Thyroid gland (tissue), 4 donors: ENCODE data around the gene WDSUB1. TPM values are rescaled to one million over a fixed set of nuclear protein-coding genes. Genes with fewer than 3 reads are reported as not detected.

Source experiments
- DNase-seq, 2 donors: peaks; one replicate each; pipeline ENCODE4 v3.0.0-alpha.2; 2019
- H3K27ac ChIP-seq, 3 donors: fragments of 200-600 bp; sonication (generic); 1 replicate in 2 of 3; 2 replicates in 1 of 3; pipeline ENCODE4 v1.5.1; 2016 to 2019; ENCODE audit warnings: mild to moderate bottlenecking in 1 of 3, moderate library complexity in 1 of 3
- H3K27me3 ChIP-seq: fragments of 200-600 bp; sonication (generic); one replicate; pipeline ENCODE4 v1.5.1; 2019
- H3K36me3 ChIP-seq, 2 donors: fragments of 200-600 bp; sonication (generic); one replicate each; pipeline ENCODE4 v1.5.1; 2016 to 2019
- H3K4me1 ChIP-seq, 2 donors: fragments of 200-600 bp; sonication (generic); one replicate each; pipeline ENCODE4 v1.5.1; 2017 to 2019
- H3K4me3 ChIP-seq, 3 donors: fragments of 200-600 bp; sonication (generic); replicated peaks in 1 of 3; 1 replicate in 2 of 3; 2 replicates in 1 of 3; pipeline ENCODE4 v1.5.1; 2016; ENCODE audit warnings: mild to moderate bottlenecking in 1 of 3
- H3K9me3 ChIP-seq: fragments of 200-600 bp; sonication (generic); one replicate; pipeline ENCODE4 v1.5.1; 2017
- CTCF ChIP-seq, 6 experiments: fragments of 200-600 bp in 3 of 6; fragments of 450-650 bp in 3 of 6; sonication (generic) in 3 of 6; IDR thresholded peaks; one replicate each; pipeline ENCODE4 v1.5.1; 2016 to 2019; ENCODE audit warnings: antibody characterized with exemption in 6 of 6, mild to moderate bottlenecking in 2 of 6, inconsistent platforms in 1 of 6, moderate library complexity in 1 of 6
- POLR2A ChIP-seq, 2 donors: fragments of 450-650 bp; IDR thresholded peaks; one replicate each; pipeline ENCODE4 v1.6.1; 2017; ENCODE audit warnings: antibody characterized with exemption in 2 of 2, mild to moderate bottlenecking in 2 of 2, moderate library complexity in 1 of 2
- WGBS, 2 donors: methylation state at CpG; one replicate each; pipeline ENCODE4 v1.1.5; 2017; 5-methylcytosine and 5-hydroxymethylcytosine counted together
- intact Hi-C: fragments of 100-400 bp; cut with DNase I; formaldehyde crosslinking; loops from one replicate; pipeline ENCODE4 v1.15.1; 2023
- total RNA-seq, 4 donors: library from RNA; depleted of rRNA; stranded (reverse); fragments of >200 nt; gene quantifications; one replicate each; pipeline ENCODE4 v1.2.3, GENCODE V29; 2016

Gene WDSUB1
- 10 to 100 TPM; 13.2 to 22.9 (median 18.2) TPM for total RNA-seq

- TF ChIP-seq POLR2A (IDR thresholded peaks at IDR 0.05) = peak in 1 of 2 donors; percentile 54
- TF ChIP-seq CTCF (IDR thresholded peaks at IDR 0.05) = peak in 1 of 6 experiments; percentile 13
These were observed at the start of gene WDSUB1 for GRCh38 chr2:159285929-159286708. Gene WDSUB1, minus strand, starts transcription at chr2:159286703. Its CDS starts 3,634 bp downstream, at chr2:159283069.

GRCh38 chr2:159326569-159327255 lies 40.2 kb upstream of the WDSUB1 start:
- no peak overlapping the region for H3K27ac ChIP-seq
- TF ChIP-seq POLR2A (IDR thresholded peaks at IDR 0.05) (no peak), CTCF (IDR thresholded peaks at IDR 0.05) (no peak)
- peaks cover 6 to 11% of the 10 kb centered on the region in 2 donors for H3K36me3 ChIP-seq
- intact Hi-C loops = no loop called here
- no peaks in the 10 kb centered on the region for H3K9me3 ChIP-seq
- H3K4me3 ChIP-seq = no peak overlapping the region
- 95 to 97% methylated on average over 5 of the region's 5 CpGs for WGBS, 2 donors
- H3K27me3 ChIP-seq = no peaks in the 10 kb centered on the region
- no peak for DNase-seq
- no peaks in the 10 kb centered on the region for H3K4me1 ChIP-seq

More at GRCh38 chr2:159285929-159286708, at the start of gene WDSUB1:
- H3K27me3 ChIP-seq = no peaks in the 10 kb centered on the region
- peak; percentile 94 to 96 for DNase-seq
- H3K4me3 ChIP-seq = peak within 1 kb of the TSS; percentile 82 to 88 (median 87)
- no peaks in the 10 kb centered on the region for H3K36me3 ChIP-seq
- no peaks in the 10 kb centered on the region for H3K9me3 ChIP-seq
- peak within 1 kb of the TSS; percentile 97 to 99 (median 97) for H3K27ac ChIP-seq
- intact Hi-C loops = no loop called here
- H3K4me1 ChIP-seq = peaks cover 6 to 10% of the 10 kb centered on the region in 2 donors
- 1 to 15% methylated on average over 4 to 28 of the region's 64 CpGs for WGBS, 2 donors

GRCh38 chr2:159322419-159322818 lies 35.9 kb upstream of the WDSUB1 start:
- Histone ChIP-seq H3K27me3 (no peaks in the 10 kb centered on the region), H3K9me3 (no peaks in the 10 kb centered on the region), H3K27ac (no peak overlapping the region), H3K4me1 (no peaks in the 10 kb centered on the region), H3K4me3 (no peak overlapping the region), H3K36me3 (peaks cover 4 to 10% of the 10 kb centered on the region in 2 donors)
- no peak for DNase-seq
- TF ChIP-seq POLR2A (IDR thresholded peaks at IDR 0.05) = no peak
- TF ChIP-seq CTCF (IDR thresholded peaks at IDR 0.05) = no peak
- intact Hi-C loops = no loop called here

- WGBS, 2 donors = 76 to 81% methylated on average over 3 of the region's 3 CpGs
- Histone ChIP-seq H3K9me3 (no peaks in the 10 kb centered on the region), H3K27ac (no peak overlapping the region), H3K4me1 (no peaks in the 10 kb centered on the region), H3K27me3 (no peaks in the 10 kb centered on the region), H3K4me3 (no peak overlapping the region), H3K36me3 (peaks cover 0 to 10% of the 10 kb centered on the region in 2 donors)
- TF ChIP-seq POLR2A (IDR thresholded peaks at IDR 0.05) (no peak), CTCF (IDR thresholded peaks at IDR 0.05) (no peak)
- no peak for DNase-seq
- intact Hi-C loops = no loop called here
These were observed 31.0 kb upstream of the WDSUB1 start for GRCh38 chr2:159317392-159318088.
